Neutrophil (primary cell): Measurements from ENCODE around the gene NHS.

Experiments used
- H3K27ac ChIP-seq: fragments of 200-600 bp; sonication (generic); 2 replicates; pipeline ENCODE4 v1.5.1; 2016; ENCODE audit warnings: mild to moderate bottlenecking, moderate library complexity
- H3K27me3 ChIP-seq: fragments of 200-600 bp; sonication (generic); 2 replicates; pipeline ENCODE4 v1.6.0; 2016; ENCODE audit warnings: mild to moderate bottlenecking
- H3K36me3 ChIP-seq: fragments of 200-600 bp; sonication (generic); 2 replicates; pipeline ENCODE4 v1.5.1; 2017
- H3K4me1 ChIP-seq, 2 experiments: fragments of 200-600 bp in 1 of 2; sonication (generic) in 1 of 2; 1 replicate in 1 of 2; 2 replicates in 1 of 2; pipeline versions ENCODE4 v1.5.1 to v1.6.1; 2013 to 2016; ENCODE audit warnings: low read depth in 1 of 2, low read length in 1 of 2, mild to moderate bottlenecking in 1 of 2, moderate library complexity in 1 of 2; ENCODE audit not compliant: control insufficient read depth in 1 of 2, insufficient read depth in 1 of 2
- H3K4me3 ChIP-seq, 2 experiments: fragments of 200-600 bp in 1 of 2; sonication (generic) in 1 of 2; 1 replicate in 1 of 2; 2 replicates in 1 of 2; pipeline ENCODE4 v1.5.1; 2013 to 2016; ENCODE audit warnings: low read depth in 1 of 2, low read length in 1 of 2, mild to moderate bottlenecking in 1 of 2, moderate library complexity in 1 of 2
- H3K9me3 ChIP-seq: fragments of 200-600 bp; sonication (generic); 2 replicates; pipeline ENCODE4 v1.5.1; 2016
- TF ChIP-seq, protein P1 (sequence below): fragments of 200-600 bp; sonication (generic); IDR thresholded peaks from 2 replicates; pipeline ENCODE4 v1.5.1; 2016; ENCODE audit warnings: antibody characterized with exemption

Gene NHS

GRCh38 chrX:17425136-17425535 lies 50.1 kb downstream of the NHS start:
- H3K4me3 ChIP-seq = no peak overlapping the region
- H3K9me3 ChIP-seq = no peaks in the 10 kb centered on the region
- H3K27ac ChIP-seq = no peak overlapping the region
- no peaks in the 10 kb centered on the region for H3K27me3 ChIP-seq
- no peaks in the 10 kb centered on the region for H3K4me1 ChIP-seq
- no peaks in the 10 kb centered on the region for H3K36me3 ChIP-seq
- TF ChIP-seq, protein P1, sequence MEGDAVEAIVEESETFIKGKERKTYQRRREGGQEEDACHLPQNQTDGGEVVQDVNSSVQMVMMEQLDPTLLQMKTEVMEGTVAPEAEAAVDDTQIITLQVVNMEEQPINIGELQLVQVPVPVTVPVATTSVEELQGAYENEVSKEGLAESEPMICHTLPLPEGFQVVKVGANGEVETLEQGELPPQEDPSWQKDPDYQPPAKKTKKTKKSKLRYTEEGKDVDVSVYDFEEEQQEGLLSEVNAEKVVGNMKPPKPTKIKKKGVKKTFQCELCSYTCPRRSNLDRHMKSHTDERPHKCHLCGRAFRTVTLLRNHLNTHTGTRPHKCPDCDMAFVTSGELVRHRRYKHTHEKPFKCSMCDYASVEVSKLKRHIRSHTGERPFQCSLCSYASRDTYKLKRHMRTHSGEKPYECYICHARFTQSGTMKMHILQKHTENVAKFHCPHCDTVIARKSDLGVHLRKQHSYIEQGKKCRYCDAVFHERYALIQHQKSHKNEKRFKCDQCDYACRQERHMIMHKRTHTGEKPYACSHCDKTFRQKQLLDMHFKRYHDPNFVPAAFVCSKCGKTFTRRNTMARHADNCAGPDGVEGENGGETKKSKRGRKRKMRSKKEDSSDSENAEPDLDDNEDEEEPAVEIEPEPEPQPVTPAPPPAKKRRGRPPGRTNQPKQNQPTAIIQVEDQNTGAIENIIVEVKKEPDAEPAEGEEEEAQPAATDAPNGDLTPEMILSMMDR = no peak

- Histone ChIP-seq H3K4me1 (no peaks in the 10 kb centered on the region), H3K36me3 (no peaks in the 10 kb centered on the region), H3K27ac (no peak overlapping the region), H3K27me3 (no peaks in the 10 kb centered on the region), H3K9me3 (no peaks in the 10 kb centered on the region), H3K4me3 (no peak overlapping the region)
- TF ChIP-seq, protein P1 = no peak
Observed at GRCh38 chrX:17425551-17425950, 50.6 kb downstream of the NHS start.

DNA sequence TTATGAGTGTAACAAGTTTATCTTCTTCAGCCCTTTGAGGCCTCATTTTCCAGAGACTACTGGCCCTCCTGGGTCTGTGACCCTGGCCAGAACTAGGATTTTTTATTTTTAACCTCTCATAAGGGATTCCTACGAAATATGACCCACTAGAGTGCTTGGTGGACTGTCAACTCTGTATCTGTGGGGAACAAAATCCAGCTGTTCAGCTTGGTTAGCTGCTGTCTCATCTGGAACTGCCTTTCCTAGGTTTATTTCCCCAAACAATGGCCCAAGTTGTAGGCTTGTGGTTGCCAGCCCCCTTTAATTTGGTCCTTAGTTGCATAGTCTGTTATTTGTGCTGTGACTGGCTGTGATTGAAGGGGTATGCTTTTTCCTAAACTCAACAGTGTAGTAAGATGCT lies 56.2 kb downstream of the NHS start:
- no peak overlapping the region for H3K4me3 ChIP-seq
- TF ChIP-seq, protein P1 = no peak
- H3K27ac ChIP-seq = no peak overlapping the region
- H3K4me1 ChIP-seq = no peaks in the 10 kb centered on the region
- no peaks in the 10 kb centered on the region for H3K9me3 ChIP-seq
- no peaks in the 10 kb centered on the region for H3K36me3 ChIP-seq
- no peaks in the 10 kb centered on the region for H3K27me3 ChIP-seq

- H3K4me1 ChIP-seq = no peaks in the 10 kb centered on the region
- no peak overlapping the region for H3K27ac ChIP-seq
- H3K36me3 ChIP-seq = no peaks in the 10 kb centered on the region
- no peaks in the 10 kb centered on the region for H3K9me3 ChIP-seq
- H3K4me3 ChIP-seq = no peak overlapping the region
- TF ChIP-seq, protein P1 = no peak
- no peaks in the 10 kb centered on the region for H3K27me3 ChIP-seq
Observed at GRCh38 chrX:17432158-17432557, 57.2 kb downstream of the NHS start.

DNA sequence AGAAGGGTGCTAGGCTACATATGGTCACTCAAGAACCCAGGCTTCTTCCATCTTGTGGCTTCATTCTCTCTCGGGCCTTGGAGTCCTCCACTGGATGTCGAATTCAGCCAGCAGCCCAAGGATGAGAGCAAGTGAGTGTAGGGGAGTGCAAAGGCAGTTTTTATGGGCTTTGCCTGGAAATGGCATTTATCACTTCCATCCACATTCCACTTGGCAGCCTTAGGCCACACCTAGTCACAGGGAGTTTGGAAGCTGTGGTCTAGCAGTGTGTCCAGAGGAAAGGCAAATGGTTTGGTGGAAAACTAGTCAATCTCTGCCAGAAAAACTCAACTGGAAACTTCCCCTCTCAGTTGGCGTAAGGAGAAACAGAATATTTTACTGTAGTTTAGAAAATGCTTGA lies 59.0 kb downstream of the NHS start:
- Histone ChIP-seq H3K4me1 (no peaks in the 10 kb centered on the region), H3K4me3 (no peak overlapping the region), H3K27me3 (no peaks in the 10 kb centered on the region), H3K36me3 (no peaks in the 10 kb centered on the region), H3K27ac (no peak overlapping the region), H3K9me3 (no peaks in the 10 kb centered on the region)
- TF ChIP-seq, protein P1 = no peak

- H3K27me3 ChIP-seq = no peaks in the 10 kb centered on the region
- H3K4me3 ChIP-seq = no peak overlapping the region
- H3K36me3 ChIP-seq = no peaks in the 10 kb centered on the region
- H3K4me1 ChIP-seq = no peaks in the 10 kb centered on the region
- TF ChIP-seq, protein P1 = no peak
- H3K27ac ChIP-seq = no peak overlapping the region
- no peaks in the 10 kb centered on the region for H3K9me3 ChIP-seq
Observed at GRCh38 chrX:17435476-17435875, 60.5 kb downstream of the NHS start.
